Activated CD4-positive, alpha-beta T cell treated with anti-CD3 and anti-CD28 coated beads for 36 hours (primary cell): Measurements from ENCODE around the gene KCNS1. TPM values are rescaled to one million over a fixed set of nuclear protein-coding genes. Genes with fewer than 3 reads are reported as not detected.

Experiments
- ATAC-seq: fragments of 200-7000 bp; cut with Tn5 transposase; one replicate; pipeline ENCODE4 v1.10.0; 2021; ENCODE audit warnings: mild to moderate bottlenecking, moderate library complexity
- CTCF ChIA-PET: fragments of 350-600 bp; sonication (Branson Sonifier 250); formaldehyde crosslinking; loops from one replicate; lab custom pipeline; 2021; ENCODE audit warnings: antibody characterized with exemption; lab: Charles Lee
- POLR2A ChIA-PET: fragments of 350-600 bp; sonication (Branson Sonifier 250); formaldehyde crosslinking; loops from one replicate; lab custom pipeline; 2021; ENCODE audit warnings: antibody characterized with exemption, inconsistent platforms; lab: Charles Lee
- DNase-seq: peaks from one replicate; pipeline ENCODE4 v3.0.0-alpha.2; 2020
- H3K27ac Mint-ChIP-seq: one replicate; pipeline ENCODE4 v1.8.0; 2021; ENCODE audit warnings: mixed read lengths
- H3K27me3 Mint-ChIP-seq: one replicate; pipeline ENCODE4 v1.8.0; 2021; ENCODE audit warnings: mixed read lengths
- H3K36me3 Mint-ChIP-seq: one replicate; pipeline ENCODE4 v1.8.0; 2021; ENCODE audit warnings: low read depth, mixed read lengths
- H3K4me1 Mint-ChIP-seq: one replicate; pipeline ENCODE4 v1.8.0; 2021; ENCODE audit warnings: mixed read lengths
- H3K4me3 Mint-ChIP-seq: one replicate; pipeline ENCODE4 v1.8.0; 2021; ENCODE audit warnings: mild to moderate bottlenecking, moderate library complexity, mixed read lengths
- H3K9me3 Mint-ChIP-seq: one replicate; pipeline ENCODE4 v1.8.0; 2021; ENCODE audit warnings: low read depth, mixed read lengths
- intact Hi-C, 2 experiments: fragments of 100-400 bp; cut with DNase I in 1 of 2; cut with micrococcal nuclease in 1 of 2; formaldehyde crosslinking; loops; one replicate each; pipeline versions ENCODE4 v1.14.2 to v1.15.1; 2022 to 2024; cut with DNase I, micrococcal nuclease
- total RNA-seq, 2 experiments: library from RNA; stranded (reverse); gene quantifications; one replicate each; pipeline ENCODE4 v1.2.3, GENCODE V29; 2021

KCNS1 gene
- total RNA-seq, 2 experiments from 2014 or later: 0.66 to 0.79 TPM

- Mint-ChIP-seq H3K27me3 (no peaks in the 10 kb centered on the region), H3K36me3 (peaks cover 53% of the 10 kb centered on the region), H3K9me3 (no peaks in the 10 kb centered on the region), H3K4me1 (peaks cover 76% of the 10 kb centered on the region), H3K4me3 (no peak overlapping the region), H3K27ac (no peak overlapping the region)
- peak; percentile 94 for ATAC-seq
- ChIA-PET CTCF (interaction anchor here (0.6 to 2.2 kb wide), 3 partner anchors 12 to 49 kb away, joined by 3 to 15 read pairs (median 4); no protein-coding TSS in a partner anchor), POLR2A (no interaction called here)
- intact Hi-C loops: no loop called here
- DNase-seq: peak; percentile 32
These were observed 39.7 kb downstream of the KCNS1 start for GRCh38 chr20:45061244-45061643.

GRCh38 chr20:45060294-45060693, 40.6 kb downstream of the KCNS1 start:
- ChIA-PET CTCF (interaction anchor here (0.7 to 2.2 kb wide), 4 partner anchors 11 to 231 kb away, joined by 3 to 15 read pairs (median 4); no protein-coding TSS in a partner anchor), POLR2A (no interaction called here)
- no peak for DNase-seq
- Mint-ChIP-seq H3K4me3 (no peak overlapping the region), H3K27me3 (no peaks in the 10 kb centered on the region), H3K36me3 (peaks cover 57% of the 10 kb centered on the region), H3K9me3 (no peaks in the 10 kb centered on the region), H3K4me1 (peaks cover 76% of the 10 kb centered on the region), H3K27ac (peak overlapping the region; percentile 21)
- no peak for ATAC-seq
- intact Hi-C loops: no loop called here

GRCh38 chr20:45059022-45059728, 41.8 kb downstream of the KCNS1 start:
- Mint-ChIP-seq H3K9me3 (no peaks in the 10 kb centered on the region), H3K4me1 (peaks cover 75% of the 10 kb centered on the region), H3K27me3 (no peaks in the 10 kb centered on the region), H3K4me3 (no peak overlapping the region), H3K36me3 (peaks cover 61% of the 10 kb centered on the region), H3K27ac (peak overlapping the region; percentile 79)
- intact Hi-C loops: no loop called here
- POLR2A ChIA-PET: no interaction called here
- DNase-seq (no peak), ATAC-seq (peak; percentile 38)
- CTCF ChIA-PET: interaction anchor here (0.7 to 4.9 kb wide), 7 partner anchors 10 to 232 kb away, joined by 3 to 32 read pairs (median 6); no protein-coding TSS in a partner anchor

GRCh38 chr20:45058168-45058850, 42.6 kb downstream of the KCNS1 start:
- intact Hi-C loops: no loop called here
- ATAC-seq (no peak), DNase-seq (no peak)
- H3K27ac Mint-ChIP-seq: peak overlapping the region; percentile 79
- no peaks in the 10 kb centered on the region for H3K9me3 Mint-ChIP-seq
- POLR2A ChIA-PET: interaction anchor here (0.6 kb wide), 1 partner anchor 24 kb away, joined by 16 read pairs; no protein-coding TSS in a partner anchor
- peaks cover 77% of the 10 kb centered on the region for H3K4me1 Mint-ChIP-seq
- CTCF ChIA-PET: interaction anchor here (0.7 to 4.9 kb wide), 7 partner anchors 8 to 91 kb away, joined by 3 to 32 read pairs (median 3); no protein-coding TSS in a partner anchor
- no peak overlapping the region for H3K4me3 Mint-ChIP-seq
- H3K27me3 Mint-ChIP-seq: no peaks in the 10 kb centered on the region
- H3K36me3 Mint-ChIP-seq: peaks cover 66% of the 10 kb centered on the region

GRCh38 chr20:45056473-45057173, 44.3 kb downstream of the KCNS1 start:
- peaks cover 82% of the 10 kb centered on the region for H3K4me1 Mint-ChIP-seq
- no peak overlapping the region for H3K4me3 Mint-ChIP-seq
- intact Hi-C loops: no loop called here
- H3K9me3 Mint-ChIP-seq: no peaks in the 10 kb centered on the region
- H3K27ac Mint-ChIP-seq: peak overlapping the region; percentile 64
- no peaks in the 10 kb centered on the region for H3K27me3 Mint-ChIP-seq
- ChIA-PET CTCF (interaction anchor here (1.0 to 4.9 kb wide), 3 partner anchors 9 to 40 kb away, joined by 3 to 32 read pairs (median 18); no protein-coding TSS in a partner anchor), POLR2A (no interaction called here)
- no peak for DNase-seq
- ATAC-seq: no peak
- peaks cover 63% of the 10 kb centered on the region for H3K36me3 Mint-ChIP-seq

- intact Hi-C loops: no loop called here
- no peak for ATAC-seq
- no peaks in the 10 kb centered on the region for H3K27me3 Mint-ChIP-seq
- no peak overlapping the region for H3K4me3 Mint-ChIP-seq
- H3K4me1 Mint-ChIP-seq: peaks cover 74% of the 10 kb centered on the region
- H3K36me3 Mint-ChIP-seq: peaks cover 52% of the 10 kb centered on the region
- ChIA-PET CTCF (interaction anchor here (4.3 to 4.9 kb wide), 2 partner anchors 12 to 41 kb away, joined by 18 to 32 read pairs; no protein-coding TSS in a partner anchor), POLR2A (no interaction called here)
- H3K27ac Mint-ChIP-seq: peak overlapping the region; percentile 81
- no peaks in the 10 kb centered on the region for H3K9me3 Mint-ChIP-seq
- DNase-seq: no peak
These were observed 45.9 kb downstream of the KCNS1 start for GRCh38 chr20:45055056-45055455.

- peak overlapping the region; percentile 73 for H3K27ac Mint-ChIP-seq
- H3K4me1 Mint-ChIP-seq: peaks cover 77% of the 10 kb centered on the region
- peaks cover 54% of the 10 kb centered on the region for H3K36me3 Mint-ChIP-seq
- H3K27me3 Mint-ChIP-seq: no peaks in the 10 kb centered on the region
- no peak overlapping the region for H3K4me3 Mint-ChIP-seq
- intact Hi-C loops: no loop called here
- no peaks in the 10 kb centered on the region for H3K9me3 Mint-ChIP-seq
- POLR2A ChIA-PET: interaction anchor here (0.6 to 1.1 kb wide), 2 partner anchors 9 to 12 kb away, joined by 3 read pairs; no protein-coding TSS in a partner anchor
- CTCF ChIA-PET: interaction anchor here (1.0 to 7.4 kb wide), 6 partner anchors 11 to 41 kb away, joined by 3 to 77 read pairs (median 4); no protein-coding TSS in a partner anchor
- no peak for DNase-seq
- peak; percentile 7 for ATAC-seq
These were observed 47.2 kb downstream of the KCNS1 start for GRCh38 chr20:45053430-45054351.

GRCh38 chr20:45052698-45053429, 48.1 kb downstream of the KCNS1 start:
- Mint-ChIP-seq H3K9me3 (no peaks in the 10 kb centered on the region), H3K27ac (peak overlapping the region; percentile 73), H3K27me3 (no peaks in the 10 kb centered on the region), H3K4me1 (peaks cover 77% of the 10 kb centered on the region), H3K4me3 (no peak overlapping the region), H3K36me3 (peaks cover 54% of the 10 kb centered on the region)
- POLR2A ChIA-PET: interaction anchor here (1.1 kb wide), 1 partner anchor 11 kb away, joined by 3 read pairs; no protein-coding TSS in a partner anchor
- DNase-seq: no peak
- ATAC-seq: peak; percentile 59
- CTCF ChIA-PET: interaction anchor here (0.9 to 7.4 kb wide), 6 partner anchors 10 to 42 kb away, joined by 3 to 77 read pairs (median 4); no protein-coding TSS in a partner anchor
- intact Hi-C loops: no loop called here

GRCh38 chr20:45051204-45052060, 49.5 kb downstream of the KCNS1 start:
- no peaks in the 10 kb centered on the region for H3K9me3 Mint-ChIP-seq
- ATAC-seq: no peak
- DNase-seq: no peak
- peaks cover 79% of the 10 kb centered on the region for H3K4me1 Mint-ChIP-seq
- ChIA-PET CTCF (interaction anchor here (0.9 to 7.4 kb wide), 13 partner anchors 9 to 243 kb away, joined by 3 to 77 read pairs (median 5); no protein-coding TSS in a partner anchor), POLR2A (no interaction called here)
- no peaks in the 10 kb centered on the region for H3K27me3 Mint-ChIP-seq
- intact Hi-C loops: no loop called here
- peaks cover 50% of the 10 kb centered on the region for H3K36me3 Mint-ChIP-seq
- H3K4me3 Mint-ChIP-seq: no peak overlapping the region
- peak overlapping the region; percentile 56 for H3K27ac Mint-ChIP-seq
